DOHH2 (cell line): ENCODE results near the gene LRRC75A.

Experiments
- H3F3A ChIP-seq: fragments of 200-600 bp; sonication (generic), shearing (Covaris generic); 2 replicates; pipeline ENCODE4 v1.6.0; 2016; ENCODE audit warnings: antibody characterized with exemption, mild to moderate bottlenecking; ENCODE audit not compliant: control insufficient read depth, insufficient read depth
- H3K27ac ChIP-seq: fragments of 200-600 bp; sonication (generic); 2 replicates; pipeline ENCODE4 v1.5.1; 2014; ENCODE audit warnings: low read depth, mild to moderate bottlenecking, low read length, moderate library complexity
- H3K27me3 ChIP-seq: fragments of 200-600 bp; sonication (generic); 2 replicates; pipeline ENCODE4 v1.6.1; 2014; ENCODE audit warnings: mild to moderate bottlenecking, low read length, mixed read lengths; ENCODE audit not compliant: control insufficient read depth
- H3K36me3 ChIP-seq: fragments of 200-600 bp; sonication (generic); 2 replicates; pipeline ENCODE4 v1.6.1; 2014; ENCODE audit warnings: mild to moderate bottlenecking, low read length, moderate library complexity, mixed read lengths; ENCODE audit not compliant: control insufficient read depth
- H3K4me1 ChIP-seq: fragments of 200-600 bp; sonication (generic); 2 replicates; pipeline ENCODE4 v1.6.1; 2014; ENCODE audit warnings: mild to moderate bottlenecking, low read length, mixed read lengths; ENCODE audit not compliant: control insufficient read depth
- H3K4me2 ChIP-seq: fragments of 200-600 bp; sonication (generic); 2 replicates; pipeline ENCODE4 v1.6.0; 2014; ENCODE audit warnings: mild to moderate bottlenecking, low read length, moderate library complexity
- H3K4me3 ChIP-seq: fragments of 200-600 bp; sonication (generic); 2 replicates; pipeline ENCODE4 v1.5.1; 2014; ENCODE audit warnings: mild to moderate bottlenecking, low read length, mixed read lengths
- H3K79me2 ChIP-seq: fragments of 200-600 bp; sonication (generic); 2 replicates; pipeline ENCODE4 v1.6.1; 2014; ENCODE audit warnings: mild to moderate bottlenecking, low read length, mixed read lengths; ENCODE audit not compliant: control insufficient read depth
- H3K9me2 ChIP-seq: fragments of 200-600 bp; sonication (generic); replicated peaks from 2 replicates; pipeline ENCODE4 v1.6.1; 2014; ENCODE audit warnings: mild to moderate bottlenecking, low read length, mixed read lengths; ENCODE audit not compliant: control insufficient read depth
- H3K9me3 ChIP-seq: fragments of 200-600 bp; sonication (generic); 2 replicates; pipeline ENCODE4 v1.6.1; 2014; ENCODE audit warnings: antibody characterized with exemption, low read length, mixed read lengths; ENCODE audit not compliant: control insufficient read depth, insufficient read depth
- H4K20me1 ChIP-seq: fragments of 200-600 bp; sonication (generic); 2 replicates; pipeline ENCODE4 v1.6.0; 2014; ENCODE audit warnings: low read depth, mild to moderate bottlenecking, antibody characterized with exemption, low read length, moderate library complexity; ENCODE audit not compliant: control insufficient read depth, insufficient read depth
- EZH2phosphoT487 ChIP-seq: fragments of 200-600 bp; sonication (generic); IDR thresholded peaks from 2 replicates; pipeline ENCODE4 v1.6.1; 2017; ENCODE audit warnings: borderline replicate concordance, mild to moderate bottlenecking, antibody characterized with exemption, low read length, moderate library complexity, mixed read lengths
- TF ChIP-seq, protein P1 (sequence below): fragments of 200-600 bp; sonication (generic); IDR thresholded peaks from one replicate; pipeline ENCODE4 v1.5.1; 2014; ENCODE audit warnings: antibody characterized with exemption, mild to moderate bottlenecking, low read depth, low read length; ENCODE audit not compliant: poor library complexity, severe bottlenecking

LRRC75A gene

DNA sequence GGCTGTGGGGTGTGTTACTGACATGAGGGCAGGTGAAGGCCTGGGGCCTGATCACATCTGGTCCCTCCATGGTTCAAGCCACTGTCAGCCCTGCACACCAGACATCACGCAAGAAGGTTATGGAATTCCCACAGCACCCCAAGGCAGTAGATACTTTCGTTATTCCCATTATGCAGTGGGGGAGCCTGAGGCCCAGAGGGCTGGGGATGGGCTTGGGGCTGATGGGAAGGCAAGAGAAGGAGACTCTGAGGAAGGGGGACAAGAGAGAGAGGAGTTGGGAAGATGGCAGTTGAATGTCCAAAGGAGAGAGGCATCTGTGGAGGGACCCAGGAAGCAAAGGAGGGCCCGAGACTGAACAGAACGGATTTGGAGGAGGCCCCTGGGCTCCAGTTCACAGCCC, 42.0 kb downstream of the LRRC75A start:
- Histone ChIP-seq H3K9me2 (no peaks in the 10 kb centered on the region), H3K9me3 (no peaks in the 10 kb centered on the region), H3K4me3 (no peak overlapping the region), H4K20me1 (no peaks in the 10 kb centered on the region; the same call in 1 of the 2 replicates), H3F3A (peaks cover 50% of the 10 kb centered on the region), H3K27me3 (no peaks in the 10 kb centered on the region), H3K36me3 (peaks cover 50% of the 10 kb centered on the region), H3K27ac (no peak overlapping the region), H3K79me2 (peaks cover 6% of the 10 kb centered on the region; the same call in 1 of the 2 replicates), H3K4me2 (no peak overlapping the region), H3K4me1 (no peaks in the 10 kb centered on the region)
- TF ChIP-seq, protein P1, sequence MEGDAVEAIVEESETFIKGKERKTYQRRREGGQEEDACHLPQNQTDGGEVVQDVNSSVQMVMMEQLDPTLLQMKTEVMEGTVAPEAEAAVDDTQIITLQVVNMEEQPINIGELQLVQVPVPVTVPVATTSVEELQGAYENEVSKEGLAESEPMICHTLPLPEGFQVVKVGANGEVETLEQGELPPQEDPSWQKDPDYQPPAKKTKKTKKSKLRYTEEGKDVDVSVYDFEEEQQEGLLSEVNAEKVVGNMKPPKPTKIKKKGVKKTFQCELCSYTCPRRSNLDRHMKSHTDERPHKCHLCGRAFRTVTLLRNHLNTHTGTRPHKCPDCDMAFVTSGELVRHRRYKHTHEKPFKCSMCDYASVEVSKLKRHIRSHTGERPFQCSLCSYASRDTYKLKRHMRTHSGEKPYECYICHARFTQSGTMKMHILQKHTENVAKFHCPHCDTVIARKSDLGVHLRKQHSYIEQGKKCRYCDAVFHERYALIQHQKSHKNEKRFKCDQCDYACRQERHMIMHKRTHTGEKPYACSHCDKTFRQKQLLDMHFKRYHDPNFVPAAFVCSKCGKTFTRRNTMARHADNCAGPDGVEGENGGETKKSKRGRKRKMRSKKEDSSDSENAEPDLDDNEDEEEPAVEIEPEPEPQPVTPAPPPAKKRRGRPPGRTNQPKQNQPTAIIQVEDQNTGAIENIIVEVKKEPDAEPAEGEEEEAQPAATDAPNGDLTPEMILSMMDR, result no peak
- no peak for TF ChIP-seq EZH2phosphoT487

DNA sequence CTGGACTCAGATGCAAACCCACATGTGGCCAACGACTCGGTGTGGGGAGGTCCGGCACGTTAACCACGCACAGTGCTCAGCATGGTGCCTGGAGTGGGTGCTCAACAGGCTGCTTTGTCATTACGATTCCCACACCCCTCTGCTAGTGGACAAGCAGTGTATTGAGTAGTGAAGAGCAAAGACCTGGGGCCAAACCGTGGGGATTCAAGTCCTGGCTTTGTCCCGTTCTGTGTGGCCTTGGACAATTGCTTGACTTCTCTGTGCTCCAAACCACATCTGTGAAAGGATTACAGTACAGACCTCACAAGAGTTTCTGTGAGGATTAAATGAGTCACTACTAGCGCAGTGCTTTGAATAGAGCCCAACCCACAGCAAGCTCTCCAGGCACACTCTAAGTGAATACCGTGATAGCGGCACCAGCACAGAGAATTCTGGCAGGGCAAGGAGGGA, 42.8 kb downstream of the LRRC75A start:
- Histone ChIP-seq H3K4me1 (peaks cover 1% of the 10 kb centered on the region; the same call in 1 of the 2 replicates), H3K36me3 (peaks cover 57% of the 10 kb centered on the region), H3K79me2 (peaks cover 10% of the 10 kb centered on the region), H3K4me2 (no peak overlapping the region), H3F3A (peaks cover 49% of the 10 kb centered on the region), H3K27me3 (no peaks in the 10 kb centered on the region), H3K27ac (no peak overlapping the region), H4K20me1 (no peaks in the 10 kb centered on the region; the same call in 1 of the 2 replicates), H3K4me3 (no peak overlapping the region), H3K9me3 (no peaks in the 10 kb centered on the region), H3K9me2 (no peaks in the 10 kb centered on the region)
- TF ChIP-seq EZH2phosphoT487, result no peak
- TF ChIP-seq, protein P1, result no peak

DNA sequence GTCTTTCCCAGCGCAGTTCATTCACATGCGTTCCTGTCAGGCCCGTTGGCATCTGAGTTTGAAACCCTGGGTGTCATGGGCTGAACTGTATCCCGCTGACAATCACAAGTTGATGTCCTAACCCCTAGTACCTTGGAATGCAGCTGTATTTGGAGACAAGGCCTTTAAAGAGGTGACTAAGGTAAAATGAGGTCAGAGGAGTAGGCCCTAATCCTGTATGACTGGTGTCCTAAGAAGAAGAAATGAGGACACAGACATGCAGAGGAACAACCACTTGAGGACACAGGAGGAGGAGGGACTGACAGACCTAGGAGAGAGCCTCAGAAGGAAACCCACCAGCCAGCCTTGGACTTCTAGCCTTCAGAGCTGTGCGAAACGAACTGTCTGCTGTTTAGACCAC, 43.5 kb downstream of the LRRC75A start:
- no peak for TF ChIP-seq EZH2phosphoT487
- TF ChIP-seq, protein P1, result no peak
- H3K9me2 ChIP-seq, result no peaks in the 10 kb centered on the region
- H3K27me3 ChIP-seq, result no peaks in the 10 kb centered on the region
- peaks cover 16% of the 10 kb centered on the region for H3K79me2 ChIP-seq
- H3K36me3 ChIP-seq, result peaks cover 64% of the 10 kb centered on the region
- no peaks in the 10 kb centered on the region for H3K9me3 ChIP-seq
- H3K27ac ChIP-seq, result no peak overlapping the region
- peaks cover 8% of the 10 kb centered on the region; the same call in 1 of the 2 replicates for H3K4me1 ChIP-seq
- H3K4me2 ChIP-seq, result no peak overlapping the region
- no peak overlapping the region for H3K4me3 ChIP-seq
- H3F3A ChIP-seq, result peaks cover 55% of the 10 kb centered on the region
- no peaks in the 10 kb centered on the region; the same call in 1 of the 2 replicates for H4K20me1 ChIP-seq

DNA sequence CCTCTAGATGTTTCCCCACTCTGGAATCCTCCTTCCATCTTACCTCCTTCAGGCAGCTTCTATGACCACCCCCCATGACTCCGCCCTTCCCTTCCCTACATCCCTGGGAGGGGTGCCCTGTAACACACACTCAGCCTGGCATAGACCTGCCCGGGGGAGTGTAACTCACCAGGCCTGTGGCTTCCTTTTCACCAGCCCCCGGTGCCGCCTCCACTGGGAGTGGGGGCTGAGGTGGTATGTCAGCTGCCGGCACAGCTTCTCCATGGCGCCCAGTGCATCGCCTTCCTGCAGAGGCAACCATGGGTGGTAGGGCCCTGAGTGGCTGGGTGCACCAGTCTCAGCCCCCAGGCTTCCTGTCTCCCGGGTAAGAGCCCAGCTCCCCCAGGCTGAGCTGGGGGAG, 44.3 kb downstream of the LRRC75A start:
- Histone ChIP-seq H3K9me3 (no peaks in the 10 kb centered on the region), H3K4me1 (peaks cover 14% of the 10 kb centered on the region), H3K4me3 (no peak overlapping the region), H3K9me2 (no peaks in the 10 kb centered on the region), H3K27me3 (no peaks in the 10 kb centered on the region), H3K4me2 (no peak overlapping the region), H3F3A (peaks cover 63% of the 10 kb centered on the region), H3K27ac (no peak overlapping the region), H3K36me3 (peaks cover 72% of the 10 kb centered on the region), H4K20me1 (peaks cover 4% of the 10 kb centered on the region; the same call in 1 of the 2 replicates), H3K79me2 (peaks cover 24% of the 10 kb centered on the region)
- TF ChIP-seq, protein P1, result no peak
- no peak for TF ChIP-seq EZH2phosphoT487
